Measurements from ENCODE around the gene ZSWIM9.

GRCh38 chr19:48158210-48158790 lies 12.2 kb upstream of the ZSWIM9 start:
- TF ChIP-seq POLR2A (IDR thresholded peaks at IDR 0.05; ENCODE audit: low read length) (no peak), GATA1 (IDR thresholded peaks at IDR 0.05; ENCODE audit: low read depth, low read length) (no peak)

All from erythroblast (primary cell).